HG02588 (cell line): ENCODE measurements around the gene EXOC1L.
"Not testable (repeated sequence)": the region's sequence is repeated elsewhere in the genome, so short reads cannot be mapped to it uniquely, and the experiment has no call there.

Experiments
- ATAC-seq: cut with Tn5 transposase; IDR thresholded peaks from one replicate; pipeline ENCODE4 v1.9.1; 2021; ENCODE audit warnings: mild to moderate bottlenecking, moderate library complexity; ENCODE audit not compliant: unreplicated experiment

The EXOC1L gene

DNA sequence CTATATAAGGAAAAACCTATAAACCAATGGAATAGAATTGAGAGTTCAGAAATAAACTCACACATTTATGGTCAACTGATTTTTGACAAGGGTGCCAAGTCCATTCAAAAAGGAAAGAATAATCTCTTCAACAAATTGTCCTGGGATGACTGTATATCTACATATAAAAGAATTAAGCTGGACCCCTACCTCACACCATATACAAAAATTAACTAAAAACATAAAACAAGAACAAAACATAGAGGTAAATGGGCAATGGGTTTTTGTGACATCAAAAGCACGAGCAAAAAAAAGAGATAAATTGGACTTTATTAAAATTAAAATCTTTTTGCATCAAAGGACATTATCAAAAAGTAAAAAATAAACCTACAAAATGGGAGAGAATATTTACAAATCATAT lies 18.3 kb downstream of the EXOC1L start:
- no peak for ATAC-seq

DNA sequence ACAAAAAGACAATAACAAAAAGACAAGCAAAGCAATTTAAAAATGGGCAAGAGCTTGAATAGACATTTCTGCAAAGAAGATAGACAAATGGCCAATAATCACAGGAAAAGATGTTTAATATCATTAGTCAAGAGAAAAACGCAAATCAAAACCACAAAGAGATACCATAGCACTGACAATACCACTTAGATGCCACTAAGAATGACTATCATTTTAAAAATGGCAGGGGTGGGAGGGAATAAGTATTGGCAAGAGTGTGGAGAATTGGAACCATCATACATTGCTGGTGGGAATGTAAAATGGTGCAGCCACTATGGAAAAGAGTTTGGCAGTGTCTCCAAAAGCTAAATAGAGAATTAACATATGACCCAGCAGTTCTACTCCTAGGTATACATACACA lies 18.8 kb downstream of the EXOC1L start:
- ATAC-seq = no peak

DNA sequence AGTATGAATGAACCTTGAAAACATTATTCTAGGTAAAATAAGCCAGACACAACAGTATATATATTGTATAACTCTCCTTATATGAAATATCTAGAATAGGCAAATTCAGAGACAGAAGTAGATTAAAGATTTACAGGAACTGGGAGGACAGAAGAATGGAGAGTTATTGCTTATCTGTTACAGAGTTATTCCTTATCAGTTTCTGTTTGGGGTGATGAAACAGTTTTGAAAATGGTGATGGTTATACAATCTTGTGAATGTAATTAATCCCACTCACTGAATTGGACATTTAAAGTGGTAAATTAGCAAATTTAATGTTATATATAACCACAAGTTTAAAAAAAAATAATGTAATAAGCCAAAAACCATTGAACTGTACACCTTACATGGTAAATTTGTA lies 19.4 kb downstream of the EXOC1L start:
- ATAC-seq = no peak

DNA sequence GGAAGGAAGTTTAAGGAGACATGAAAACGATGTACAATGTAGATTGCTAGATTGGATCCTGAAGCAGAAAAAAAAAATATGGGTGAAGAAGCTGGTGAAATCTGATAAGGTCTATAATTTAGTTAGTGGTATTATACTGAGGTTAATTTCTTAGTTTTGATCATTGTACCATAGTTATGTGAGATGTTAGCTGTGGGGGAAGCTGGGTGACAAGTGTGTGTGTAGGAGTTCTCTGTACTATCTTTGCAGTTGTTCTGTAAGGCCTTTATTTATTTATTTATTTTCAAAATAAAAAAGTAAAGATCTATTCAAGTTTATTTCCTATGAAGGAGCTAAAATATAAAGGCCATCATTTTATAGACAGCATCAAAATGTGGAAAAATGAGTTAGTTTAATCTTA lies 21.4 kb downstream of the EXOC1L start:
- no peak for ATAC-seq

DNA sequence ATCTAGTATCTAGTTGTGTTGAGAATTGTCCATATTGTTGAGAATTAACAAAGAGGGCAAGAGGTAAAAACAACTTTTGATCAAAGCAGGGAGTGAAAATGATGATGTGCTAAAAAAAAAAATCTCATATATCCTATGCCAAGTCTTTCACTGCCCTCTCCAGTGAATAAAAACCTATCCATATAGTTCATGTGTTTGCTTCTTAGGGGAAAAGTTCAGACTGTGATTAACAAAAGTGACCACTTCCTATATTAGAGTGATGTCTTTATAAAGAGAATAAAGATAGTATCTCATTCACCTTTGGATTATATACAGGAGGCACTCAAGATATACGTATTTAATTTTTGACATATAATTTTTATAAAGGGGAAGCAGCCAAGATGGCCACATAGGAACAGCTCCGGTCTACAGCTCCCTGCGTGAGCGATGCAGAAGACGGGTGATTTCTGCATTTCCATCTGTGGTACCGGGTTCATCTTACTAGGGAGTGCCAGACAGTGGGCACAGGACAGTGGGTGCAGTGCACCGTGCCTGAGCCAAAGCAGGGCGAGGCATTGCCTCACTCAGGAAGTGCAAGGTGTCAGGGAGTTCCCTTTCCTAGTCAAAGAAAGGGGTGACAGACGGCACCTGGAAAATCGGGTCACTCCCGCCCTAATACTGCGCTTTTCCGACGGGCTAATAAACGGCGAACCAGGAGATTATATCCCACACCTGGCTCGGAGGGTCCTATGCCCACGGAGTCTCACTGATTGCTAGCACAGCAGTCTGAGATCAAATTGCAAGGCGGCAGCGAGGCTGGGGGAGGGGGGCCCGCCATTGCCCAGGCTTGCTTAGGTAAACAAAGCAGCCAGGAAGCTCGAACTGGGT lies 22.0 kb downstream of the EXOC1L start:
- not testable (repeated sequence) for ATAC-seq

DNA sequence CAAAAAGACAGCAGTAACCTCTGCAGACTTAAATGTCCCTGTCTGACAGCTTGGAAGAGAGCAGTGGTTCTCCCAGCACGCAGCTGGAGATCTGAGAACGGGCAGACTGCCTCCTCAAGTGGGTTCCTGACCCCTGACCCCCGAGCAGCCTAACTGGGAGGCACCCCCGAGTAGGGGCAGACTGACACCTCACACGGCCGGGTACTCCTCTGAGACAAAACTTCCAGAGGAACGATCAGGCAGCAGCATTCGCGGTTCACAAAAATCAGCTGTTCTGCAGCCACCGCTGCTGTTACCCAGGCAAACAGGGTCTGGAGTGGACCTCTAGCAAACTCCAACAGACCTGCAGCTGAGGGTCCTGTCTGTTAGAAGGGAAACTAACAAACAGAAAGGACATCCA lies 22.7 kb downstream of the EXOC1L start:
- ATAC-seq = not testable (repeated sequence)

DNA sequence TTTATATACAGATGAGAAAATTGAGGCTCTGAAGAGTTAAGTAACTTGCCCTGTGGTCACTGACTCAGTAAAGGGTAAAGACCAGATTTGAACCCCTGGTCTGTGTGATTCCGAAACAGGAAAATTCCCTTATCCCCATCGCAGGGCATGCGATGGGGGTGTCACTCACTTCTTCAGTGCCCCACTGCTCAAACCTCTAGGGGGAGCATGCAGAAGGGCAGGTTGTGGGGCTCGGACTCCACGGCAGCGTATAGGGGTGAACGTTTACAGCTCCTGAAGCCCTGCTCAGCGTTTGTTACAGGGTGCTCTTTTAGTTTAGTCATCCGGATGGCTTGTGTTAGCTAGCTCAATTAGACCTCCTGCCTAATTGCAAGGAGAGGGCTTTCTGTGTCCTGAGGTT lies 30.1 kb downstream of the EXOC1L start:
- no peak for ATAC-seq

DNA sequence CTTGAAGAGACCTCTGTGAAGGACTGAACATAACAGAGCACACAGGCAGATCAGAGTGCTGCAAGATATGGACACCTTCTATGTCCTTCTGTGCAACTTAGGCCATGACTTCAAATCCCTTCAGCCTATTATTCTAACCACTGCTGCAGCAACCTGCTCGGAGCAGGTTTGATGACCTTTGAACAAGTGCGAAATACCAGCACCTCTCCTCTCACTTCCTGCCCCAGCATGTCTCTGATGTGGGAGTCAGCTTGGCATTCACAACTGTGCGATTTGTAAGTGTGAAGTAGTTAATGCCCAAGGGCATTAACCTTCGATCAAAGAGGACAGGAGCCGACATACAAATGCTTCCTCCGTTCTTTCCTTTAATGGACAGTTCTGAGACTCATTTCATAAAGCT lies 32.3 kb downstream of the EXOC1L start:
- ATAC-seq = no peak

DNA sequence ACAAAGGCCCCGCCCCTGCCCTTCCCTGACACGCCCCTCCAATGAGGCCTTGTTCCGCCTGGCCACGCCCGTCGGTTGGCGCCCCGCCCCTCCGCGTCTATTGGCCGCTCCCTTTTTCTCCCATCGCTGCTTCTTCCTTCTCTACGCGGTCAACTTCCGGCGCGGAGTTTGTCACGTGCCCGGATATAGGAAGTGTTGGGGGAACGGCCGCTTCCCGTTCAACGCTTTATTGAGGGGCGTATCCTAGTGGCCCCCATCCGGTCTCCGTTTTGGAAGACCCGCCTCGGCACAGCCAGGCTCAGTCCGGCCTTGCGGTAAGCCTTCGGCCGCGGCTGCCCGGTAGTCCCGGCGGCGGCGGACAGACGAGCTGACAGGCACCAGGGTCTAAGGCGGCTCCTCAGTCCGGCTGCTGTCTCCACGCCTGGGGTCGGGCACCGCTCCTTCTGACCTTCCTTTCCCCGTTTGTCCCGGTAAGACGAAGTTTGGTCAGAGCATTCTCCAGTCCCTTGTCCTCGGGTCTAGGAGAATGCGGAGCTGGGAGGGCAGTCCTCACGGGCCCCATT lies 34.0 kb downstream of the EXOC1L start, which contains the start of gene EXOC1:
EXOC1 (plus strand) TSS at position 165 of the 563 bp plus-strand sequence. CDS start 4,676 bp downstream, outside the sequence.
- ATAC-seq = peak; percentile 99

DNA sequence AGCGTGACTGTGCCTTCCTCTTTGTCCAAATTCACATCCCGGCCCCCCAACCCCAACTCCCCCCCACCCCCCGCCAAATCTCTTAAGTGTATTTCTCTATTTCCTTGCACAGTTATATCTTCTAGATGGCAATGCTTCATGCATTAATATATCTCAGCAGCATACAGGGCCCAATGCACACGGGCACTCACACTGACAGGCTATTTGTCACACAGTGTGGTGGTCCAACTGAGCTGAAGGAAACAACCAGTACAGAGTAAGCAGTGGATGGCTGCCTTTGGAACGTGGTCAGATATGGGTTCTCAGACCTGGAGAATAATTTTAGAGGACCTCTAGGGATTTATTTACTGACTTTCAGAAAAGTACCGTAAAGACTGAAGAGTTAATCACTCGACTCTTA lies 34.5 kb downstream of the EXOC1L start:
- ATAC-seq = no peak

DNA sequence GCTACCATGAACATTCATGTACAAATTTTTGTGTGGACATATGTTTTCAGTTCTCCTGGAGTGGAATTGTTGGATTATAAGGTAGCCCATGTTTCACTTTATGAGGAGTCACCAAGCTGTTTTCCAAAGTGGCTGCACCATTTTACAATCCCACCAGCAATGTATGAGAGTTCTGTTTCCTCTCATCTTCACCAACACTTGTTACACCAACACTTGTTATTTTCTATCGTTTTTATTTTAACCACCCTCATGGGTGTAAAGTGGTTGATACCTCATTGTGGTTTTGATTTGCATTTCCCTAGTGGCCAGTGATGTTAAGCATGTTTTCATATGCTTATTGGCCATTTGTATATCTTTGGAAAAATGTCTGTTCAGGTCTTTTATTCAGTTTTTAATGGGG lies 38.0 kb downstream of the EXOC1L start:
- no peak for ATAC-seq

DNA sequence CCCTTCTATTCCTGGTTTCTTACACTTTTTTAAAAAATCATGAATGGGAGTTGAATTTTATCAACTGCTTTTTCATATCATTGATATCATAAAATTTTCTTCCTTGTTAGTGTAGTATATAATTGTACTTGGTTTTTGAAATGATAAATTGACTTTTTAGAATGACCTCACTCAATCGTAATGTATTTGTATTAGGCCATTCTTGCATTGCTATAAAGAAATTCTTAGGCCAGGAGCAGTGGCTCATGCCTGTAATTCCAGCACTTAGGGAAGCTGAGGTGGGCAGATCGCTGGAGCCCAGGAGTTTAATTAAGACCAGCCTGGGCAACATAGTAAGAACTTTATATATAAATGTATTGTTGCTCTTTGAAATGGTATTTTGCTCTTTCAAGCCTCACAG lies 40.1 kb downstream of the EXOC1L start:
- no peak for ATAC-seq

DNA sequence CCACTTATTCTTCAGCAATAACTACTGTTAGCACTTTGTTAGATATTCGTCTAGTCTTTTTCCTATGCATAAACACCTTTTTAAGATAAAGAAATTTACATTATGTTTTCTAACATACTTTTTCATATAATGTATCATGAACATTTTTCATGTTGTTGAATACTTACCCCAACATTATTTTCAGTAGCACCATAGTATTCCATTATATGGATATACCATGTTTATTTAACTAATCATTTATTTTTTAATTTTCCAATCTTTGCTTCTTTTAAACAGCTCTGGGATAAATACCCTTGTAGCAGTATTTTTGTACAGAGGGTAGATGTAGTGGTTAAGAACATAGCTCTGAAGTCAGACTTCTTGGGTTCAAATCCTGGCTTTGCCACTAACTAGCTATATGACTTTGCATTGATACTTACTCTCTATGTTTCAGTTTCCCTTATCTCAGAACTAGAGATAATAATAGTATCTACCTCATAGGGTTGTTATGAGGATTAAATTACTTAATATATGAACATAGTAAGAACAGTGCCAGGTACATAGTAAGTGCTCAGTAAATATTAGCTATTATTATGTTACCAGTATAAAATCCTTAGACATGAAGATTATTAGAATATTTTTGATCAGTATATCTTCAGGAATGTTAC lies 45.1 kb downstream of the EXOC1L start:
- no peak for ATAC-seq

DNA sequence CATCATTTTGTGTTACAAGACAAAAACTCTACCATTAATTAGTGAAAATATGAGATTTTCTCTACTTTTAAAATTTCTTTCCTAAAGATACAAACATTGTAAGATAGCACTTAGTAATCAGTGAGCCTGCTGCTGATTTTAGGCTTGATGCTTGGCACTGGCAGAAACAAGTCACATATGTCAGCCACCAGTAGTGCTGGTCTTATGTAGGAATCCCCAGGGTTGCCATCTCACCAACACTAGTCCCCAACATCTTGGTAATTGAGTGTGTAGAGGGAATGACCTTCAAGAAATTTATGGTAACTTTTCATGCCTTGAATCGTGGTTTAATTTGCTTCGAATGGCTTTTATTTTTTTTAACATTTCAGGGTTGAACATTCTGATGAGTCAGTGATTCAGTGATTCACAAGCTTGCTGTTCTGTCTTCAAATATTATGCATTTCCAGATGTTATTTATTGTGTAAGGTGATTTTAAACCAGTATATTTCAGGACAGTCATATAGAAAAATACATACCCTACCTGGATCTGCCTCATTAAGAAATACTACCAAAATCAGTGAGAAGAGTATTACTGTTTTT lies 45.7 kb downstream of the EXOC1L start:
- ATAC-seq = no peak

DNA sequence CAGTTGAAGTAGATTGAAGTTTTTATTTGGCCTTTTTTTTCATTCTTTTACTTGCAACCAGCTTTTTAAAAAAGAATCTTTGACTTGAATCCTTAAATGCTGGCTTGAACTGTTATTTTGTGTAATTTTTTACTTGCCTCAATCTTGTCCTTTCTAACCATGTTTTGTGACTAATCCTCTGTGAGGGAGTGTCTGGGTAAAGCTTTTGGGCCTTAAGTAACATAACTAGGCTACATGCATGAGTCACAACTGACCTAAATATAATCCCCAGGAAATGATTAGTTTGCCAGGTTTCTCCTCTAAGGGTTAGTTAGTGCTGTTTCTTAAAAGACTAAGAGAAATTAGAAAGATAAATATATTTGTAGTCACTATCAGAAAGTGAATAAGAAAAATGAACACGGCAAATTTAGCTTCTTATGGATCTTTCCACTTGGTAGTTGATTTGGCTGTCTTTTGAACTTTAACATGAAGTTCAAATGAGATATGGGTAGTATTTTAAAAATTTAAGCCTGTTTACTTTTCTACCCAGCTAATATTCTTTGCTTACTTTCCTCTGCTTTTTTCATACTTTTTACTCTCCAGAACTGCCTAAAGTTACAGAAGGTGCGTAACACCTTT lies 46.8 kb downstream of the EXOC1L start:
- ATAC-seq = peak; percentile 80

DNA sequence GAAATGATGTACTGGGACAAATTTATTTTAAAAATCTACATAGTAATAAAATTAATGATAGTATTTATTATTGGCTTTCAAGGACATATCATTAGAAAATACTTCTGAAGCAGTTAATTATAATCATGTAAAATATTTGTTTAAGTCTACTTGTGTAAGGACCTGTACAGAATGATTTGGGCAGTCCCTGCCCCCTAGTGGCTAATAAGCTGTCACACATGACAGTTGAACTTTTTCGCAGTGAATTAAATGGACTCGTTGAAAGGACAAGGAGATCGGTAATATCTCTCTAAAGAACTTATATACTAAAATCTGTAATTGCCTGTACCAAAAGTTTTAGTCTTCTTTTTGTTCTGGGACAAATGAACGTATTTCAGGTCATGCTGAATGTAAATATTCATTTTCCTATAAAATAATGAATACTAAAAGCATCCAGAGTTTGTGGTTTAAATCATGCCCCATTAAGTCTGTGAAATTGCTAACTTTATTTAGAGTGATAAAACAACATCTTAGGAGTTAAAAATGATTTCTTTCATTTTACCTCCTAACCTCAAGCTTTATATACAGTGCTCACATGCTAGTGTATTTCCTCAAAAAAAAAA lies 47.5 kb downstream of the EXOC1L start:
- ATAC-seq = peak; percentile 86

DNA sequence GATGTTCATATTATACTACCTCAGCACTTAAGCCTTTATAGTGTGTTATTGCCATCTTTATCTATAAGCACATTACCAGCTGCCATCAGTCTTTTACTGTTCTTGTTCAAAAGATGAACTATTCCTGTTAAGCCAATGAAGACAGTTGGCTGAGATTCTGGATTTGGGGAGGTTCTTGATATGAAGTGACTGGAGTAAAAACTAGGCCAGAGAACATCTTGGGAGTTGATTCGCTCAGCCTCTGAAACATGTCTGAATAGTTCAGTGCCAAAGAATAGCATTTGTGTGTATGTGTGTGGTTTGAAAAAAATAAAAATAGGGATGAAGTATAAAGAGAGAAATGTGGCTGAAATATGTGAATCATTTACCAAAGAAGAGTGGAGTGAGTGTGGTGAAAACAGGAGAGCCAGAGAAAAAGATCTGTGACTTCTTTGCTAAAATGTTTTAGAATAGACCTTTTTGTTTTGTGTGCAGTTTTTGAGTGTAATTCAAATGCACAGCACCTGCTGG lies 49.0 kb downstream of the EXOC1L start:
- no peak for ATAC-seq

DNA sequence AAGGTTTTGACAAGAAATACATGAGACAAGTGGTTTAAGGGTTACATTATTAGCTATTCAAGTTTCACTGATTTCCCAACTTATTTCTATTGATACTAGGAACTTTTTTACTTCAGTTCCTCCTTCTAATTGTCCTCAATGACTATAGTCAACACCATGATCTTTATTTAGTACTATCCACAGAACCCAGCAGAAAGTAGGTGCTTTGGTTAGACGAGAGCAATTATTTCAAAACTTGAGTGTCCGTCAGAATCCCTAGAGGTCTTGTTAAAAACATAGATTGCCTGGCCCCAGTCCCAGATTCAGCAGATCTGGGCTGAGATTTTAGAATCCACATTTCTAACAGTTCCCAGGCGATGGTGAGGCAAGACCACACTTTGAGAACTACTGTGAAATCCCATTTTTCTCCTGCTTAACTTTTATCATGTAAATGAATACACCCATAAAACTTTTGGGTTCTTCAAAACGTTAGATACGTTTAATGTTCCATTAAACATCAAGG lies 51.8 kb downstream of the EXOC1L start:
- ATAC-seq = no peak

DNA sequence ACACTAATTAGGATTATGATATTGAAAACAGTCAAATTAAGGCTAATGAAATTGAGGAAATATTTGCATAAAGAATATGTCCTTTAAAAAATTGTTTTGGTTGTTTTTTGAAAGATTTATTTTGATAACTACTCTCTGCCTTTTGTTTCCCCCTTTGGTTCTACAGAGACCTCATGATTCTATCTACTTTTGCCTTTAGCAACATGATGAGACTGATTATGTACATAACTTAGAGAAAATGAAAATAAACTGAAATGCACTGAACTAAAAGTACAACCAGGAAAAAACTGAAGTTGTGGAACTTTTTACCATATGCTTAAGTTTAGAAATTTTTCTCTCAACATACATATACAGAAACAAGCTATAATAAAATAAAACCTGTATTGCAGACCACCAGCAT lies 55.2 kb downstream of the EXOC1L start:
- no peak for ATAC-seq

DNA sequence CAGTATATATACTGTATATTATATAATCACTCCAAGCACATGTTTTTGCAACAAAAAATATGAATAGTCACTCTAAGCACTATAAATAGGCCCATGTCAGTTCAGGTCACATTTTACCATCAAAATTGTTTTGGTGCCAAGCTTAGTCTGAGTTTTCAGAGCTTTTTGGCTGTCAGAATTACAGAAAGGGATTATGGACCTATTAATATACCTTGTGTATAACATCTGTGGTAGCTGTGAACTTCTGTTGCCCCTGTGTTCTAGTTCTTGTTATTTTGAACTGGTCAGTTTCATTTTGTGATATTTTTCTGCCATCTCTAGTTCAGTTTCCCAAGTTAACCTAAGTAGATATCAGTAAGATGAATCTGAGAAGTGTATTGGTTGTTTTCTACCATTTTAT lies 56.8 kb downstream of the EXOC1L start:
- no peak for ATAC-seq
